NCI-H2081 (cell line): ENCODE results near the gene NECTIN2.
A peak's percentile ranks its signal among the peaks of the same experiment; 100 is the strongest.
"Not testable (repeated sequence)": the region's sequence is repeated elsewhere in the genome, so short reads cannot be mapped to it uniquely, and the experiment has no call there.

Experiments used
- DNase-seq, 2 experiments: peaks; one replicate each; lab custom pipeline; 2025; lab: John Stamatoyannopoulos, UW

Gene NECTIN2

DNA sequence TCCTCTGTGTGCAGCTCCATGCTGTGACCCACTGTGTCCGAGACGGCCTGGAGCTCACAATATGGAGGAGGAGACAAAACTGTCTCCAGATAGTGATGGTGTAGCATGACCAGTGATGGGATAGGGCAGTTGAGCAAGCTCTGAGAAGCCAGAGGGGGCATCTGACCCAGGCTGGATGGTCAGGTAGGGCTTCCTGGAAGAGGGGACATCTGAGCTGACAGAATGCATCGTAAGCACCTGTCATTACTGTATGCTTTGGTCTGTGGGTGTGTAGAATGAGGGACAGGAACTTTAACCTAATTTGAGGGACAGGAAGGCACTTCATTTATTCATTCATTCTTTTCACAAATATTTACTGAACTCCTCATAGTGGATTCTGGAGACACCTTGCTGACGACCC, 38.5 kb downstream of the NECTIN2 start:
- DNase-seq, result no peak

- DNase-seq, result no peak
These were observed 40.0 kb downstream of the NECTIN2 start for GRCh38 chr19:44886141-44886540.

GRCh38 chr19:44887648-44888047, 41.6 kb downstream of the NECTIN2 start:
- DNase-seq, result no peak

- DNase-seq, result not testable (repeated sequence)
These were observed 42.2 kb downstream of the NECTIN2 start for GRCh38 chr19:44888335-44888734.

DNA sequence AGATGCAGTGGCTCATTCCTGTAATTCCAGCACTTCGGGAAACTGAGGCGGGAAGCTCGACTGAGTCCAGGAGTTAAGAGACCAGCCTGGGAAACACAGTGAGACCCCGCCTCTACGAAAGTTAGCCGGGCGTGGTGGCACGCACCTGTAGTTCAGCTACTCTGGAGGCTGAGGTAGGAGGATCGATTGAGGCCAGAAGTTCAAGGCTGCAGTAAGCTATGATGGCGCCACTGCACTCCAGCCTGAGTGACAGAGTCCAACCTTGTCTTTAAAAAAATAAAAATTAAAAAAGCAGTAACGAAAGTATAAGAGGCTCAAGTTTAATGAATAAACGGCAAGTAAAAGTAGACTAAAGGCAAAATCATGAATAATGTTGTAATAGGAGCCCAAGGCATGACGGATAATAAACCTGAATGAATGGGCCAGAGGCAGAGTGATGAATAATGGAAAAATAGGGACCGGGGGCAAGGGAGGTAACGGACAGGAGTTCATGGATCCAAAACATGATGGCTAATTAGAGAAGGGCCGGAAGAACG, 43.8 kb downstream of the NECTIN2 start:
- no peak for DNase-seq

DNA sequence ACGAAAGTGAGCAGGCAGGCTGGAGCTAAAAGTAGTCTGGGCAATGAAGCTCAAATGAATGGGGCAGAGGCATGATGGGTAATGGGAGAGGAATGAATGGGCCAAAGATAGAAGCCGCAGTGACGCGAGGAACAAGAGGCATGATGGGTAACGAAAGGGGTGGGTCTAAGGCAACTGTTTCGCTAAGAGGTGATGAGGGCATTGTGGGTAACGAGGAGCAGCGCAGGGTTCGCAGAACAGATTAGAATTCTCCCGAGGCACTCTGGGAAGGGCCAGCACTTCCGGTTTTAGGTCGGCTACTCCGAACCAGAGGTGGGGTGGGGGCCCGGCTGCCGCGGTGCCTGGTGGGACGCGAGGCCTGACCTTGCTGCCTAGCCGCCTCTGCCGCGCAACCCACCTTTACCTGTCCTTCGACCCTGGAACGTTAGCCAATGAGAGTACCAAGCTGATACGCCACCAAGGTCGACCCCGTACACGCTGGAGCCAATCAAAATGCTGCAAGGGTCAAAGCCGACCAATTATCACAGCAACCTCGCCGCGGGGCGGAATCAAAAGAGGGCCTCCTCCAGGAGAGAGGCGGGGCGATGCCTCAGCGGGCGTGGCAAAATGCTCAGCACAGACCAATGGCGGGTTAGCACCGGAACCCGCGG, 44.4 kb downstream of the NECTIN2 start:
- peak; percentile 100 for DNase-seq

DNA sequence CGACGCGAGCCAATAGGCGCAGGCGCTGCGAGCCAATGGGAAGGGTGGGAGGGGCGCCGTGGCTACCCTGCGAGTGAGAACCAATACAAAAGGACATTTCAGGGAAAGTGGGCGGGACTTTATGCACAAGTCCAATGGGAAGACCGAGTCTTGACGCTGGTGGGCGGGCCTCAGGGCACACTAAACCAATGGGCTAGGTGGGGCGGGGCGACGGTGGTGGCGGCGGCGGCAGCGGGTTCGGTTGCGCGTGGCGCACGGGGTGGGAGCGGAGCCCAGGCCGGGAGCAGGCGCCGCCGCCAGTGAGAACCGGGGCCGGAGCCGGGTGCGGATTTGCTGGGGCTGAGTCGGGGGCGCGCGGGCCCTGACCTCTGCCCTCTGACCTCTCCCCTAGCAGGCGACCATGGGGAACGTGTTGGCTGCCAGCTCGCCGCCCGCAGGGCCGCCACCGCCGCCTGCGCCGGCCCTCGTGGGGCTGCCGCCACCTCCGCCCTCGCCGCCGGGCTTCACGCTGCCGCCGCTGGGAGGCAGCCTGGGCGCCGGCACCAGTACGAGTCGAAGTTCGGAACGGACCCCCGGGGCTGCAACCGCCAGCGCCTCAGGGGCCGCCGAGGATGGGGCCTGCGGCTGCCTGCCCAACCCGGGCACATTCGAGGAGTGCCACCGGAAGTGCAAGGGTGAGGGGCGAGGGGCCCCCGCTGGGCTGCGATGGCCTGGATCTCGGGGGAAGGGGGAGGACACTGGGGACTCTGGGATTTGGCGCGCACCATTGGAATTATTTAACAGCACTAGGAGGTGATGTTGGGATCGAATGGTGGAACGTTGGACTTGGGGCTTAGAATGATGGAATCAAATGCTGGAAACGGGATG, 45.2 kb downstream of the NECTIN2 start, which contains the start of gene TOMM40:
TSS of gene TOMM40 (plus strand) at position 239 of the 867 bp plus-strand sequence. CDS start at position 401, 162 bp downstream.
- peak; percentile 100 for DNase-seq

GRCh38 chr19:44892932-44893331, 46.8 kb downstream of the NECTIN2 start:
- no peak for DNase-seq

GRCh38 chr19:44893332-44894051, 47.4 kb downstream of the NECTIN2 start:
- no peak for DNase-seq

DNA sequence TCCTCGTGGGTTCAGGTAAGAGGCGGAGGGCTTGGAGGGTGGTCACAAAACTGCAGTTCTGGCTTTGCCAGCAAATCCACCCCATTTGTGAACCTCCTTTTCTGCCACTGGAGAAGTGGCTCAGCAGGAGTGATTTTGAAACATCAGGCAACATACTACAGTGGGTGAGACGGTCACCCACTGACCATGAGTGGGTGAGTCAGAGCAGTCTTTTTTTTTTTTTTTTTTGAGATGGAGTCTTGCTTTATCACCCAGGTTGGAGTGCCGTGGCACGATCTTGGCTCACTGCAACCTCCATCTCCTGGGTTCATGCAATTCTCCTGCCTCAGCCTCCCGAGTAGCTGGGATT, 47.9 kb downstream of the NECTIN2 start:
- DNase-seq, result no peak

GRCh38 chr19:44894946-44895345, 48.8 kb downstream of the NECTIN2 start:
- DNase-seq, result no peak

DNA sequence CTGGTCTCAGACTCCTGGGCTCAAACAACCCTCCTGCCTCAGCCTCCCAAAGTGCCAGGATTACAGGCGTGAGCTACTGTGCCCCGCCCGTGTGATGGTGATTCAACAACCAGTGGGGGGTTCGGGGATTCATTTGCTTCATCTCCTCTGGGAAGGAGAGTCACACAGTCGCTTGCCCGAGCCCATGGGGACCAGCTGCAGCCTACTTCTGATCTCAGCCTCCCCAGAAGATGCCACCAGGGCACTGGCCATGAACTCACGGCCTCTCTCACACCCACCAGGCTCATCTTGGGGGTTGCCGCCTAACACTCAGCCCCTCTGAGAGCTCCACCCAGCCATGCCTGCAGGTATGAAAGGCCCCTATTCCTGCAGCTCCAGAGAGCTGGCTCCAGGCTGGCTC, 51.7 kb downstream of the NECTIN2 start:
- no peak for DNase-seq

DNA sequence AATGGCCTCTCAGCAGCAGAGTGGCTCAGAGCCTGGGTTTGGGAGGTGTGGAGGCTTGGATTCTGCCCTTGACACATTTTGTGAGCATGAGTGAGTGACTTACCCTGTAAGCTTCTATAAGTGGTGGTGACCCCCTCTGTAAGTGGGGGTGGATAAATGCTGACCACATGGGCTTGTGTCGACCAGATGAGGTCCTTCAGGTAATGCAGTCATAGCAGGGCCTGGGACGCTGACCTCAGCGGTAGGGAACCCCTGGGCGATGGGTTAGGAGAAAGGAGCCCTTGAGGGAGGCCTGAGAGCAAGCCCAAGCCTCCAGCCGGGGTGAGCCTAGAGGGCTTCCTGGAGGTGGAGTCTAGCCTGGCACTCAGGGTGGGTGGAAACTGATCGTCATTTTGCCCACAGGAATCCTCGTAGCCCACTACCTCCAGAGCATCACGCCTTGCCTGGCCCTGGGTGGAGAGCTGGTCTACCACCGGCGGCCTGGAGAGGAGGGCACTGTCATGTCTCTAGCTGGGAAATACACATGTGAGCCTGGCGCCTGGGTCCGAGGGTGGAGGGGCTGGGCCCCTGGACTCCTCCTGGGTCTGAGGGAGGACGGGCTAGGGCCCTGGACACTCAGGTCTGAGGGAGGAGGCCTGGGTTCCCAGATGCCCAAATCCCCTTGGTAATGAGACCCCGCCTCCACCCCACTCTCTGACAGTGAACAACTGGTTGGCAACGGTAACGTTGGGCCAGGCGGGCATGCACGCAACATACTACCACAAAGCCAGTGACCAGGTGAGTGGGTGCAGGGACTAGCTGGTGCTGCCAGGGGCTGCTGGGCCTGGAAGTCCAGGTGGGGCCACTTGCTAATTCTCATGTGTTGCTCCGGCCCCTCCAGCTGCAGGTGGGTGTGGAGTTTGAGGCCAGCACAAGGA, 54.5 kb downstream of the NECTIN2 start:
- no peak for DNase-seq

- DNase-seq, result no peak
These were observed 57.1 kb downstream of the NECTIN2 start for GRCh38 chr19:44903216-44903601.

DNA sequence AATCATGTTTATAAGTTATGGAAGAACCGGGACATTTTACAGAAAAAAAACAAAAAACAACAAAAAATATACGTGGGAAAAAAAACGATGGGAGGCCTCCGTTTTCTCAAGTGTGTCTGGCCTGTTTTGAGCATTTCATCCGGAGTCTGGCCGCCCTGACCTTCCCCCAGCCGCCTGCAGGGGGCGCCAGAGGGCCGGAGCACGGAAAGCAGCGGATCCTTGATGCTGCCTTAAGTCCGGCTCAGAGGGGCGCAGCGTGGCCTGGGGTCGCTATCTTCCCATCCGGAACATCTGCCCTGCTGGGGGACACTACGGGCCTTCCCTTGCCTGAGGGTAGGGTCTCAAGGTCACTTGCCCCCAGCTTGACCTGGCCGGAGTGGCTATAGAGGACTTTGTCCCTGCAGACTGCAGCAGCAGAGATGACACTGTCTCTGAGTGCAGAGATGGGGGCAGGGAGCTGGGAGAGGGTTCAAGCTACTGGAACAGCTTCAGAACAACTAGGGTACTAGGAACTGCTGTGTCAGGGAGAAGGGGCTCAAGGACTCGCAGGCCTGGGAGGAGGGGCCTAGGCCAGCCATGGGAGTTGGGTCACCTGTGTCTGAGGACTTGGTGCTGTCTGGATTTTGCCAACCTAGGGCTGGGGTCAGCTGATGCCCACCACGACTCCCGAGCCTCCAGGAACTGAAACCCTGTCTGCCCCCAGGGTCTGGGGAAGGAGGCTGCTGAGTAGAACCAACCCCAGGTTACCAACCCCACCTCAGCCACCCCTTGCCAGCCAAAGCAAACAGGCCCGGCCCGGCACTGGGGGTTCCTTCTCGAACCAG, 57.7 kb downstream of the NECTIN2 start:
- peak; percentile 29 to 39 for DNase-seq

DNA sequence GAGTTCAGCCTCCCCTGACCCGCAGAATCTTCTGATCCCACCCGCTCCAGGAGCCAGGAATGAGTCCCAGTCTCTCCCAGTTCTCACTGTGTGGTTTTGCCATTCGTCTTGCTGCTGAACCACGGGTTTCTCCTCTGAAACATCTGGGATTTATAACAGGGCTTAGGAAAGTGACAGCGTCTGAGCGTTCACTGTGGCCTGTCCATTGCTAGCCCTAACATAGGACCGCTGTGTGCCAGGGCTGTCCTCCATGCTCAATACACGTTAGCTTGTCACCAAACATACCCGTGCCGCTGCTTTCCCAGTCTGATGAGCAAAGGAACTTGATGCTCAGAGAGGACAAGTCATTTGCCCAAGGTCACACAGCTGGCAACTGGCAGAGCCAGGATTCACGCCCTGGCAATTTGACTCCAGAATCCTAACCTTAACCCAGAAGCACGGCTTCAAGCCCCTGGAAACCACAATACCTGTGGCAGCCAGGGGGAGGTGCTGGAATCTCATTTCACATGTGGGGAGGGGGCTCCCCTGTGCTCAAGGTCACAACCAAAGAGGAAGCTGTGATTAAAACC, 58.4 kb downstream of the NECTIN2 start:
- DNase-seq, result no peak

DNA sequence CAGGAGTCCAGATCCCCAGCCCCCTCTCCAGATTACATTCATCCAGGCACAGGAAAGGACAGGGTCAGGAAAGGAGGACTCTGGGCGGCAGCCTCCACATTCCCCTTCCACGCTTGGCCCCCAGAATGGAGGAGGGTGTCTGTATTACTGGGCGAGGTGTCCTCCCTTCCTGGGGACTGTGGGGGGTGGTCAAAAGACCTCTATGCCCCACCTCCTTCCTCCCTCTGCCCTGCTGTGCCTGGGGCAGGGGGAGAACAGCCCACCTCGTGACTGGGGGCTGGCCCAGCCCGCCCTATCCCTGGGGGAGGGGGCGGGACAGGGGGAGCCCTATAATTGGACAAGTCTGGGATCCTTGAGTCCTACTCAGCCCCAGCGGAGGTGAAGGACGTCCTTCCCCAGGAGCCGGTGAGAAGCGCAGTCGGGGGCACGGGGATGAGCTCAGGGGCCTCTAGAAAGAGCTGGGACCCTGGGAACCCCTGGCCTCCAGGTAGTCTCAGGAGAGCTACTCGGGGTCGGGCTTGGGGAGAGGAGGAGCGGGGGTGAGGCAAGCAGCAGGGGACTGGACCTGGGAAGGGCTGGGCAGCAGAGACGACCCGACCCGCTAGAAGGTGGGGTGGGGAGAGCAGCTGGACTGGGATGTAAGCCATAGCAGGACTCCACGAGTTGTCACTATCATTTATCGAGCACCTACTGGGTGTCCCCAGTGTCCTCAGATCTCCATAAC, 59.5 kb downstream of the NECTIN2 start, which contains the start of gene APOE:
TSS of gene APOE (plus strand) at position 360 of the 724 bp plus-strand sequence. CDS start 829 bp downstream, outside the sequence.
- DNase-seq, result no peak

- DNase-seq, result no peak
These were observed 61.5 kb downstream of the NECTIN2 start for GRCh38 chr19:44907613-44908012.
